Nephron (organoid): ENCODE measurements around the gene F11R.

Experiments
- H3K27ac Mint-ChIP-seq, 3 experiments: 2 replicates each; pipeline ENCODE4 v1.8.0; 2020; ENCODE audit warnings: mixed read lengths in 3 of 3, mild to moderate bottlenecking in 2 of 3, moderate library complexity in 1 of 3
- H3K27me3 Mint-ChIP-seq: 2 replicates; pipeline ENCODE4 v1.8.0; 2021; ENCODE audit warnings: low read depth, mild to moderate bottlenecking, moderate library complexity, mixed read lengths
- H3K36me3 Mint-ChIP-seq: 2 replicates; pipeline ENCODE4 v1.8.0; 2020; ENCODE audit warnings: low read depth, mixed read lengths
- H3K4me1 Mint-ChIP-seq: 2 replicates; pipeline ENCODE4 v1.8.0; 2020; ENCODE audit warnings: mixed read lengths
- H3K4me3 Mint-ChIP-seq, 3 experiments: 2 replicates each; pipeline ENCODE4 v1.8.0; 2020; ENCODE audit warnings: mild to moderate bottlenecking in 3 of 3, mixed read lengths in 3 of 3, moderate library complexity in 2 of 3
- H3K9me3 Mint-ChIP-seq: 2 replicates; pipeline ENCODE4 v1.8.0; 2020; ENCODE audit warnings: mixed read lengths
- CTCF ChIP-seq, 3 experiments: fragments of 200-600 bp; sonication (generic); IDR thresholded peaks; one replicate each; pipeline ENCODE4 v1.5.0; 2021; ENCODE audit warnings: antibody characterized with exemption in 3 of 3; ENCODE audit not compliant: unreplicated experiment in 3 of 3

Gene F11R

GRCh38 chr1:160956966-160957365 lies 64.0 kb downstream of the F11R start:
- Mint-ChIP-seq H3K27me3 (no peaks in the 10 kb centered on the region), H3K9me3 (no peaks in the 10 kb centered on the region), H3K36me3 (no peaks in the 10 kb centered on the region), H3K4me1 (peaks cover 4% of the 10 kb centered on the region), H3K4me3 (no peak overlapping the region), H3K27ac (no peak overlapping the region)
- TF ChIP-seq CTCF (IDR thresholded peaks at IDR 0.05; ENCODE audit: unreplicated experiment in 3 of 3) = no peak

GRCh38 chr1:160954158-160955104 lies 66.5 kb downstream of the F11R start, which contains the start of gene ITLN2:
Gene ITLN2, minus strand, starts transcription at chr1:160954809. Its CDS starts 68 bp downstream, at chr1:160954741.
- Mint-ChIP-seq H3K27ac (no peak within 1 kb of the TSS), H3K27me3 (no peaks in the 10 kb centered on the region)

GRCh38 chr1:160953030-160953429 lies 67.9 kb downstream of the F11R start:
- no peaks in the 10 kb centered on the region for H3K36me3 Mint-ChIP-seq
- H3K4me3 Mint-ChIP-seq = no peak overlapping the region
- H3K27ac Mint-ChIP-seq = no peak overlapping the region
- H3K4me1 Mint-ChIP-seq = peaks cover 9% of the 10 kb centered on the region
- no peak for TF ChIP-seq CTCF (IDR thresholded peaks at IDR 0.05; ENCODE audit: unreplicated experiment in 3 of 3)
- H3K27me3 Mint-ChIP-seq = no peaks in the 10 kb centered on the region
- H3K9me3 Mint-ChIP-seq = no peaks in the 10 kb centered on the region

More at GRCh38 chr1:160954158-160955104, 66.5 kb downstream of the F11R start, which contains the start of gene ITLN2:
- H3K36me3 Mint-ChIP-seq = no peaks in the 10 kb centered on the region
- no peak within 1 kb of the TSS for H3K4me3 Mint-ChIP-seq
- TF ChIP-seq CTCF (IDR thresholded peaks at IDR 0.05; ENCODE audit: unreplicated experiment in 3 of 3) = peak; percentile 38 to 61 (median 58)
- peaks cover 6% of the 10 kb centered on the region for H3K4me1 Mint-ChIP-seq
- no peaks in the 10 kb centered on the region for H3K9me3 Mint-ChIP-seq

- Mint-ChIP-seq H3K27ac (no peak overlapping the region), H3K36me3 (no peaks in the 10 kb centered on the region), H3K27me3 (no peaks in the 10 kb centered on the region), H3K4me3 (no peak overlapping the region), H3K9me3 (no peaks in the 10 kb centered on the region), H3K4me1 (peaks cover 18% of the 10 kb centered on the region)
- TF ChIP-seq CTCF (IDR thresholded peaks at IDR 0.05; ENCODE audit: unreplicated experiment in 3 of 3) = no peak
These were observed 68.8 kb downstream of the F11R start for GRCh38 chr1:160952129-160952510.

GRCh38 chr1:160951443-160952128 lies 69.4 kb downstream of the F11R start:
- Mint-ChIP-seq H3K27ac (peak overlapping the region in 1 of 3 experiments; percentile 31), H3K36me3 (no peaks in the 10 kb centered on the region), H3K4me3 (no peak overlapping the region), H3K4me1 (peaks cover 24% of the 10 kb centered on the region), H3K27me3 (no peaks in the 10 kb centered on the region), H3K9me3 (no peaks in the 10 kb centered on the region)
- peak; percentile 54 to 67 (median 60) for TF ChIP-seq CTCF (IDR thresholded peaks at IDR 0.05; ENCODE audit: unreplicated experiment in 3 of 3)
